ENCODE measurements around the gene G2E3. TPM values are rescaled to one million over a fixed set of nuclear protein-coding genes. Genes with fewer than 3 reads are reported as not detected.

Gene G2E3
- total and polyA plus RNA-seq, 2 of the 13 experiments (the other 11 are each of a cell fraction or from before 2014, with no cell fraction given) = 22.8 to 63.0 TPM

GRCh38 chr14:30656190-30656632 is 97.3 kb downstream of the G2E3 start (continued):
- TF ChIP-seq ZBTB10 (CRISPR knock-in tag; IDR thresholded peaks at IDR 0.05; ENCODE audit: borderline replicate concordance) (no peak), FOXK2 (IDR thresholded peaks at IDR 0.05) (0 out of 2 replicates have a peak, but pooled peaks have one; percentile 3), ZNF224 (CRISPR knock-in tag; IDR thresholded peaks at IDR 0.05) (no peak), ZNF317 (CRISPR knock-in tag; IDR thresholded peaks at IDR 0.05) (peak; percentile 50; the same call in 1 of the 2 replicates), KLF11 (CRISPR knock-in tag; IDR thresholded peaks at IDR 0.05) (no peak), MYC (CRISPR knock-in tag; IDR thresholded peaks at IDR 0.05; ENCODE audit: borderline replicate concordance) (no peak), MAF1 (CRISPR knock-in tag; IDR thresholded peaks at IDR 0.05; ENCODE audit: borderline replicate concordance) (no peak), CBFB (CRISPR knock-in tag; IDR thresholded peaks at IDR 0.05) (0 out of 2 replicates have a peak, but pooled peaks have one; percentile 24), ZNF253 (CRISPR knock-in tag; IDR thresholded peaks at IDR 0.05; ENCODE audit: borderline replicate concordance) (no peak), THRA (CRISPR knock-in tag; IDR thresholded peaks at IDR 0.05; ENCODE audit: borderline replicate concordance) (no peak), SALL2 (CRISPR knock-in tag; IDR thresholded peaks at IDR 0.05) (peak; percentile 35; the same call in 1 of the 2 replicates), DRAP1 (CRISPR knock-in tag; IDR thresholded peaks at IDR 0.05) (peak; percentile 17; the same call in 1 of the 2 replicates), ZNF142 (CRISPR knock-in tag; IDR thresholded peaks at IDR 0.05) (no peak), KAT8 (CRISPR knock-in tag; IDR thresholded peaks at IDR 0.05) (no peak), CTCF (CRISPR knock-in tag; IDR thresholded peaks at IDR 0.05) (peak; percentile 92), ETS1 (CRISPR knock-in tag; IDR thresholded peaks at IDR 0.05) (no peak), ZNF619 (CRISPR knock-in tag; IDR thresholded peaks at IDR 0.05) (no peak)
